CD14-positive monocyte (primary cell): ENCODE data around the gene SSMEM1. TPM values are rescaled to one million over a fixed set of nuclear protein-coding genes. Genes with fewer than 3 reads are reported as not detected.

Experiments
- DNase-seq, 3 donors: peaks; one replicate each; pipeline ENCODE4 v3.0.0-alpha.2; 2011 to 2022
- H2AFZ ChIP-seq: 2 replicates; pipeline ENCODE4 v1.6.0; 2012; ENCODE audit warnings: mild to moderate bottlenecking, low read depth, low read length, inconsistent platforms; ENCODE audit not compliant: insufficient read depth, poor library complexity, severe bottlenecking
- H3K27ac ChIP-seq, 2 donors: 1 replicate in 1 of 2; 2 replicates in 1 of 2; pipeline ENCODE4 v1.5.1; 2012 to 2013; ENCODE audit warnings: low read length in 2 of 2, control low read depth in 1 of 2, inconsistent platforms in 1 of 2, low read depth in 1 of 2, mild to moderate bottlenecking in 1 of 2
- H3K27me3 ChIP-seq, 2 donors: one replicate each; pipeline versions ENCODE4 v1.6.0 to v1.6.1; 2011 to 2013; ENCODE audit warnings: low read length in 2 of 2; ENCODE audit not compliant: control insufficient read depth in 2 of 2, insufficient read depth in 2 of 2
- H3K36me3 ChIP-seq, 2 donors: replicated peaks in 1 of 2; 1 replicate in 1 of 2; 2 replicates in 1 of 2; pipeline versions ENCODE4 v1.5.1 to v1.6.1; 2012 to 2013; ENCODE audit warnings: low read length in 2 of 2, control low read depth in 1 of 2, inconsistent platforms in 1 of 2, mild to moderate bottlenecking in 1 of 2; ENCODE audit not compliant: insufficient read depth in 2 of 2, control insufficient read depth in 1 of 2
- H3K4me1 ChIP-seq, 2 donors: 1 replicate in 1 of 2; 2 replicates in 1 of 2; pipeline versions ENCODE4 v1.5.1 to v1.6.1; 2012 to 2013; ENCODE audit warnings: low read length in 2 of 2, control low read depth in 1 of 2, inconsistent platforms in 1 of 2, mild to moderate bottlenecking in 1 of 2, moderate library complexity in 1 of 2; ENCODE audit not compliant: insufficient read depth in 2 of 2, control insufficient read depth in 1 of 2
- H3K4me2 ChIP-seq: replicated peaks from 2 replicates; pipeline ENCODE3; 2012; ENCODE audit warnings: low read length, moderate library complexity, mild to moderate bottlenecking; ENCODE audit not compliant: poor library complexity, severe bottlenecking; ENCODE audit errors: extremely low read depth
- H3K4me3 ChIP-seq, 3 experiments: fragments of 200-600 bp in 1 of 3; sonication (generic) in 1 of 3; replicated peaks in 1 of 3; 1 replicate in 2 of 3; 2 replicates in 1 of 3; pipeline ENCODE4 v1.5.1; 2011 to 2013; ENCODE audit warnings: low read length in 3 of 3, mild to moderate bottlenecking in 3 of 3, control low read depth in 2 of 3, low read depth in 2 of 3, inconsistent platforms in 1 of 3, moderate library complexity in 1 of 3
- H3K79me2 ChIP-seq: 2 replicates; pipeline ENCODE4 v1.6.0; 2012; ENCODE audit warnings: mild to moderate bottlenecking, control low read depth, inconsistent platforms, low read length, moderate library complexity; ENCODE audit not compliant: insufficient read depth
- H3K9ac ChIP-seq: 2 replicates; pipeline ENCODE4 v1.6.0; 2017; ENCODE audit warnings: low read length, mild to moderate bottlenecking; ENCODE audit not compliant: insufficient read depth, poor library complexity, severe bottlenecking
- H3K9me3 ChIP-seq, 2 donors: replicated peaks in 1 of 2; 1 replicate in 1 of 2; 2 replicates in 1 of 2; pipeline versions ENCODE4 v1.5.1 to v1.6.1; 2012 to 2013; ENCODE audit warnings: low read length in 2 of 2, control low read depth in 1 of 2; ENCODE audit not compliant: control insufficient read depth in 1 of 2, insufficient read depth in 1 of 2
- H4K20me1 ChIP-seq: 2 replicates; pipeline ENCODE4 v1.6.0; 2012; ENCODE audit warnings: mild to moderate bottlenecking, low read length, control low read depth, moderate library complexity; ENCODE audit not compliant: insufficient read depth
- H3K27ac Mint-ChIP-seq, 7 donors: one replicate each; pipeline ENCODE4 v1.8.0; 2020; ENCODE audit warnings: mild to moderate bottlenecking in 7 of 7, mixed read lengths in 7 of 7, moderate library complexity in 6 of 7, inconsistent platforms in 2 of 7
- H3K27me3 Mint-ChIP-seq, 3 donors: one replicate each; pipeline ENCODE4 v1.8.0; 2021 to 2022; ENCODE audit warnings: low read depth in 3 of 3, mild to moderate bottlenecking in 3 of 3, mixed read lengths in 3 of 3, moderate library complexity in 3 of 3, inconsistent platforms in 1 of 3
- H3K36me3 Mint-ChIP-seq, 2 donors: one replicate each; pipeline ENCODE4 v1.8.0; 2020; ENCODE audit warnings: mixed read lengths in 2 of 2, inconsistent platforms in 1 of 2, mild to moderate bottlenecking in 1 of 2
- H3K4me1 Mint-ChIP-seq: one replicate; pipeline ENCODE4 v1.8.0; 2020; ENCODE audit warnings: mild to moderate bottlenecking, mixed read lengths
- H3K4me3 Mint-ChIP-seq, 2 donors: one replicate each; pipeline ENCODE4 v1.8.0; 2020; ENCODE audit warnings: mild to moderate bottlenecking in 2 of 2, mixed read lengths in 2 of 2, moderate library complexity in 1 of 2
- H3K9me3 Mint-ChIP-seq, 7 donors: one replicate each; pipeline ENCODE4 v1.8.0; 2020 to 2022; ENCODE audit warnings: mixed read lengths in 7 of 7, mild to moderate bottlenecking in 6 of 7, moderate library complexity in 6 of 7, inconsistent platforms in 2 of 7
- WGBS: methylation state at CpG from one replicate; pipeline ENCODE4 v1.1.5; 2013; ENCODE audit warnings: missing lambda C conversion rate; ENCODE audit not compliant: insufficient coverage; 5-methylcytosine and 5-hydroxymethylcytosine counted together
- intact Hi-C, 2 donors: fragments of 100-400 bp; cut with micrococcal nuclease; formaldehyde crosslinking; loops; one replicate each; pipeline versions ENCODE4 v1.15.0 to v1.15.1; 2023
- polyA plus RNA-seq, 3 donors: library from polyadenylated mRNA; depleted of rRNA in 1 of 3; unstranded in 2 of 3; stranded (reverse) in 1 of 3; fragments of 300-500 nt in 2 of 3; fragments of >200 nt in 1 of 3; fragmentation: Illumina TruSeq in 2 of 3; gene quantifications; 1 replicate in 2 of 3; 2 replicates in 1 of 3; pipeline ENCODE4 v1.2.3, GENCODE V29; 2012 to 2021
- TF ChIP-seq, protein P1 (sequence below): fragments of 200-600 bp; IDR thresholded peaks from one replicate; pipeline ENCODE4 v1.8.0; 2022; ENCODE audit warnings: antibody characterized with exemption, mild to moderate bottlenecking

SSMEM1 gene
- polyA plus RNA-seq, 3 donors, result not detected

DNA sequence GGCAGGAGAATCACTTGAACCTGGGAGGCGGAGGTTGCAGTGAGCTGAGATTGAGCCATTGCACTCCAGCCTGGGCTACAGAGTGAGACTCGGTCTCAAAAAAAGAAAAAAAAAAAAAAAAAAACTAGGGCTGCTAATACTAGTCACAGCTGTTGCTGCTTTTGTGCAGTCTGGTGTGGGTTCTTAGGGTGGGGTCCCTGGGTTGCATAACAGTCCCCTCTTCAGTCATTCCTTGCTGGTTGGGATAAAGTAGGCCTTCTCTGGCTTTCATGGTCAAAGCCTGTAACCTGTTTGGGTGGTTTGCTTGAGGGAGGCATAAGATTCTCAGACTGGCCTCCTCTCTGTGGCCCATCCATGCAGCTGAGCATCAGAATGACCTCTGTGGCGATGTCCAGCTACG is 14.1 kb downstream of the SSMEM1 start:
- Mint-ChIP-seq H3K4me1 (no peaks in the 10 kb centered on the region), H3K4me3 (no peak overlapping the region), H3K36me3 (no peaks in the 10 kb centered on the region), H3K27me3 (peaks cover 0 to 3% (median 2%) of the 10 kb centered on the region in 3 donors), H3K9me3 (peaks cover 2 to 12% (median 5%) of the 10 kb centered on the region in 7 donors), H3K27ac (no peak overlapping the region)
- intact Hi-C loops, result no loop called here
- Histone ChIP-seq H4K20me1 (no peaks in the 10 kb centered on the region), H3K4me2 (no peak overlapping the region), H3K9ac (no peak overlapping the region), H3K36me3 (no peaks in the 10 kb centered on the region), H3K27ac (no peak overlapping the region), H3K4me3 (no peak overlapping the region), H2AFZ (no peak overlapping the region), H3K79me2 (no peaks in the 10 kb centered on the region), H3K27me3 (no peaks in the 10 kb centered on the region), H3K9me3 (no peaks in the 10 kb centered on the region), H3K4me1 (no peaks in the 10 kb centered on the region)
- DNase-seq, result no peak
- WGBS, result 100% methylated on average over 3 of the region's 4 CpGs
- TF ChIP-seq, protein P1, sequence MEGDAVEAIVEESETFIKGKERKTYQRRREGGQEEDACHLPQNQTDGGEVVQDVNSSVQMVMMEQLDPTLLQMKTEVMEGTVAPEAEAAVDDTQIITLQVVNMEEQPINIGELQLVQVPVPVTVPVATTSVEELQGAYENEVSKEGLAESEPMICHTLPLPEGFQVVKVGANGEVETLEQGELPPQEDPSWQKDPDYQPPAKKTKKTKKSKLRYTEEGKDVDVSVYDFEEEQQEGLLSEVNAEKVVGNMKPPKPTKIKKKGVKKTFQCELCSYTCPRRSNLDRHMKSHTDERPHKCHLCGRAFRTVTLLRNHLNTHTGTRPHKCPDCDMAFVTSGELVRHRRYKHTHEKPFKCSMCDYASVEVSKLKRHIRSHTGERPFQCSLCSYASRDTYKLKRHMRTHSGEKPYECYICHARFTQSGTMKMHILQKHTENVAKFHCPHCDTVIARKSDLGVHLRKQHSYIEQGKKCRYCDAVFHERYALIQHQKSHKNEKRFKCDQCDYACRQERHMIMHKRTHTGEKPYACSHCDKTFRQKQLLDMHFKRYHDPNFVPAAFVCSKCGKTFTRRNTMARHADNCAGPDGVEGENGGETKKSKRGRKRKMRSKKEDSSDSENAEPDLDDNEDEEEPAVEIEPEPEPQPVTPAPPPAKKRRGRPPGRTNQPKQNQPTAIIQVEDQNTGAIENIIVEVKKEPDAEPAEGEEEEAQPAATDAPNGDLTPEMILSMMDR, result no peak

DNA sequence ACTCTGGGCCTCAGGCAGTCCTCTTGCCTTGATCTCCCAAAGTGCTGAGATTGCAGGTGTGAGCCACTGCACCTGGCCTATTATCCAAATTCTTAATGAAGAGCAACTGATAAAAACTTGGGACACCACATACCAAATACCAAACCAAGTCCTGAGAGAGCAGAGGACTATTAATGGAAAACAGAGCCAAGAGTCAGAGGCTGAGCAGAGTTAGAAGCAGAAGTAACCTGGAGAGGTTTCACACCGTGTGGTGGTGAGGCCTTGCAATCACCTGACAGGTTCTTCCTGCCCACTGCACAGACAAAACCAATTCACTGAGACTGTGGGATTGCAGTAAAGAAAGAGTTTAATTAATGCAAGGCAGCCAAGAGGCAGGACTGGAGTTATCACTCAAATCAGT is 16.0 kb downstream of the SSMEM1 start:
- Histone ChIP-seq H3K4me2 (no peak overlapping the region), H3K4me3 (no peak overlapping the region), H3K4me1 (no peaks in the 10 kb centered on the region), H4K20me1 (no peaks in the 10 kb centered on the region), H3K27me3 (no peaks in the 10 kb centered on the region), H3K79me2 (no peaks in the 10 kb centered on the region), H3K36me3 (no peaks in the 10 kb centered on the region), H3K9me3 (no peaks in the 10 kb centered on the region), H3K9ac (no peak overlapping the region), H2AFZ (no peak overlapping the region), H3K27ac (no peak overlapping the region)
- WGBS, result no CpG with 5 or more reads among the region's 1 CpG
- H3K27ac Mint-ChIP-seq, result peak overlapping the region in 1 of 7 donors; percentile 15
- TF ChIP-seq, protein P1, result no peak
- DNase-seq, result no peak
- intact Hi-C loops, result no loop called here
- peaks cover 0 to 3% (median 2%) of the 10 kb centered on the region in 3 donors for H3K27me3 Mint-ChIP-seq
- H3K36me3 Mint-ChIP-seq, result no peaks in the 10 kb centered on the region
- no peaks in the 10 kb centered on the region for H3K4me1 Mint-ChIP-seq
- H3K4me3 Mint-ChIP-seq, result no peak overlapping the region
- peaks cover 2 to 12% (median 5%) of the 10 kb centered on the region in 7 donors for H3K9me3 Mint-ChIP-seq
